Neural cell (in vitro differentiated cells): Measurements from ENCODE around the gene KIF27. TPM values are rescaled to one million over a fixed set of nuclear protein-coding genes. Genes with fewer than 3 reads are reported as not detected.

Source experiments
- H2AFZ ChIP-seq: fragments of 200-600, 300-800 bp; sonication (generic), shearing (Covaris generic); 2 replicates; pipeline ENCODE4 v1.6.0; 2014; ENCODE audit warnings: low read depth, mild to moderate bottlenecking, antibody characterized with exemption, low read length, moderate library complexity
- H3F3A ChIP-seq: fragments of 200-600 bp; shearing (Covaris generic); 2 replicates; pipeline ENCODE4 v1.6.1; 2016; ENCODE audit warnings: mild to moderate bottlenecking, moderate library complexity, mixed read lengths, antibody characterized with exemption, low read length; ENCODE audit not compliant: insufficient read depth, poor library complexity, severe bottlenecking
- H3K27ac ChIP-seq: fragments of 200-600, 300-800 bp; sonication (generic), shearing (Covaris generic); 2 replicates; pipeline ENCODE4 v1.5.1; 2014; ENCODE audit warnings: mild to moderate bottlenecking, low read length, moderate library complexity
- H3K27me3 ChIP-seq: fragments of 300-800, 200-600 bp; sonication (generic), shearing (Covaris generic); 2 replicates; pipeline ENCODE4 v1.6.0; 2014; ENCODE audit warnings: mild to moderate bottlenecking, low read depth, low read length, moderate library complexity; ENCODE audit not compliant: insufficient read depth
- H3K36me3 ChIP-seq: fragments of 300-800, 200-600 bp; sonication (generic), shearing (Covaris generic); 2 replicates; pipeline ENCODE4 v1.5.1; 2014; ENCODE audit warnings: mild to moderate bottlenecking, antibody characterized with exemption, low read length, moderate library complexity; ENCODE audit not compliant: insufficient read depth
- H3K4me2 ChIP-seq: fragments of 300-800, 200-600 bp; sonication (generic), shearing (Covaris generic); 2 replicates; pipeline ENCODE4 v1.6.0; 2014; ENCODE audit warnings: mild to moderate bottlenecking, low read length
- H3K4me3 ChIP-seq: fragments of 300-800, 200-600 bp; sonication (generic), shearing (Covaris generic); 2 replicates; pipeline ENCODE4 v1.5.1; 2014; ENCODE audit warnings: mild to moderate bottlenecking, low read length, moderate library complexity
- H3K79me2 ChIP-seq: fragments of 200-600 bp; shearing (Covaris generic); replicated peaks from 2 replicates; pipeline ENCODE4 v1.6.0; 2014; ENCODE audit warnings: mild to moderate bottlenecking, low read length, moderate library complexity; ENCODE audit not compliant: insufficient read depth
- H3K9ac ChIP-seq: fragments of 300-800, 200-600 bp; sonication (generic), shearing (Covaris generic); 2 replicates; pipeline ENCODE4 v1.6.1; 2016; ENCODE audit warnings: mild to moderate bottlenecking, low read length, mixed read lengths
- H3K9me2 ChIP-seq: fragments of 200-600 bp; shearing (Covaris generic); 2 replicates; pipeline ENCODE4 v1.6.1; 2016; ENCODE audit warnings: mild to moderate bottlenecking, low read length, mixed read lengths; ENCODE audit not compliant: insufficient read depth
- H3K9me3 ChIP-seq: fragments of 200-600, 300-800 bp; sonication (generic), shearing (Covaris generic); 2 replicates; pipeline ENCODE4 v1.6.1; 2016; ENCODE audit warnings: mild to moderate bottlenecking, mixed run types, low read length, moderate library complexity, mixed read lengths
- H4K20me1 ChIP-seq: fragments of 200-600 bp; shearing (Covaris generic); 2 replicates; pipeline ENCODE4 v1.6.1; 2016; ENCODE audit warnings: mild to moderate bottlenecking, mixed run types; ENCODE audit not compliant: insufficient read depth
- CTCF ChIP-seq: fragments of 450-650 bp; IDR thresholded peaks from 2 replicates; pipeline ENCODE4 v1.5.1; 2014; ENCODE audit warnings: antibody characterized with exemption, mild to moderate bottlenecking, moderate library complexity; ENCODE audit not compliant: poor library complexity, severe bottlenecking
- EP300 ChIP-seq: fragments of 450-650 bp; conservative IDR thresholded peaks from 2 replicates; pipeline ENCODE4 v1.6.1; 2014; ENCODE audit warnings: antibody characterized with exemption, mild to moderate bottlenecking, moderate library complexity; ENCODE audit not compliant: poor library complexity, severe bottlenecking
- EZH2 ChIP-seq: fragments of 200-600, 300-800 bp; shearing (Covaris generic), sonication (generic); IDR thresholded peaks from 2 replicates; pipeline ENCODE4 v1.6.1; 2014; ENCODE audit warnings: antibody characterized with exemption, low read length, borderline replicate concordance, mild to moderate bottlenecking; ENCODE audit not compliant: insufficient read depth, poor library complexity, severe bottlenecking
- MXI1 ChIP-seq: fragments of 450-650 bp; conservative IDR thresholded peaks from 2 replicates; pipeline ENCODE4 v1.6.1; 2014; ENCODE audit warnings: antibody characterized with exemption, mild to moderate bottlenecking; ENCODE audit not compliant: poor library complexity, severe bottlenecking
- POLR2AphosphoS5 ChIP-seq: IDR thresholded peaks from 2 replicates; pipeline ENCODE4 v1.6.1; 2012
- RAD21 ChIP-seq: fragments of 450-650 bp; conservative IDR thresholded peaks from 2 replicates; pipeline ENCODE4 v1.6.1; 2014; ENCODE audit warnings: antibody characterized with exemption, mild to moderate bottlenecking, moderate library complexity
- REST ChIP-seq: IDR thresholded peaks from 2 replicates; pipeline ENCODE4 v1.6.1; 2012; ENCODE audit warnings: borderline replicate concordance
- SMC3 ChIP-seq: fragments of 450-650 bp; conservative IDR thresholded peaks from 2 replicates; pipeline ENCODE4 v1.6.1; 2014; ENCODE audit warnings: antibody characterized with exemption, mild to moderate bottlenecking, moderate library complexity; ENCODE audit not compliant: poor library complexity
- TAF1 ChIP-seq: IDR thresholded peaks from 2 replicates; pipeline ENCODE4 v1.6.1; 2012; ENCODE audit warnings: low read depth
- polyA plus RNA-seq: library from polyadenylated mRNA; depleted of rRNA; stranded (reverse); fragments of >200 nt; gene quantifications from 2 replicates; pipeline ENCODE4 v1.2.3, GENCODE V29; 2014

KIF27 gene
- polyA plus RNA-seq, 1 donor from 2014 or later = 7.1 TPM

- Histone ChIP-seq H4K20me1 (no peaks in the 10 kb centered on the region), H3K9me3 (no peaks in the 10 kb centered on the region), H3K27ac (no peak overlapping the region), H2AFZ (no peak overlapping the region), H3K36me3 (no peaks in the 10 kb centered on the region), H3K27me3 (no peaks in the 10 kb centered on the region), H3K9ac (no peak overlapping the region), H3K4me3 (no peak overlapping the region), H3K79me2 (no peaks in the 10 kb centered on the region), H3K9me2 (no peaks in the 10 kb centered on the region), H3F3A (peaks cover 4% of the 10 kb centered on the region), H3K4me2 (no peak overlapping the region)
- TF ChIP-seq EZH2 (no peak), CTCF (no peak), SMC3 (no peak), REST (no peak), RAD21 (no peak), POLR2AphosphoS5 (no peak), MXI1 (no peak), TAF1 (no peak), EP300 (no peak)
These were observed 39.8 kb upstream of the KIF27 start for GRCh38 chr9:83960991-83961390.

- no peaks in the 10 kb centered on the region for H3K27me3 ChIP-seq
- no peaks in the 10 kb centered on the region for H4K20me1 ChIP-seq
- no peaks in the 10 kb centered on the region for H3K36me3 ChIP-seq
- no peaks in the 10 kb centered on the region for H3K79me2 ChIP-seq
- no peaks in the 10 kb centered on the region for H3F3A ChIP-seq
- TF ChIP-seq MXI1 (no peak), EP300 (no peak), SMC3 (no peak), CTCF (no peak)
- H3K9me2 ChIP-seq = no peaks in the 10 kb centered on the region
- no peaks in the 10 kb centered on the region for H3K9me3 ChIP-seq
- H3K27ac ChIP-seq = no peak overlapping the region
- H3K4me2 ChIP-seq = no peak overlapping the region
- no peak overlapping the region for H3K9ac ChIP-seq
- no peak overlapping the region for H3K4me3 ChIP-seq
- H2AFZ ChIP-seq = no peak overlapping the region
These were observed 37.8 kb upstream of the KIF27 start for GRCh38 chr9:83959061-83959460.
